Uterus (tissue), 4 donors: ENCODE measurements around the gene CXorf65. TPM values are rescaled to one million over a fixed set of nuclear protein-coding genes. Genes with fewer than 3 reads are reported as not detected.

Experiments used
- DNase-seq, 2 donors: peaks; one replicate each; pipeline ENCODE4 v3.0.0-alpha.2; 2019 to 2020
- H3K27ac ChIP-seq, 2 donors: fragments of 200-600 bp; sonication (generic); 1 replicate in 1 of 2; 2 replicates in 1 of 2; pipeline ENCODE4 v1.5.1; 2016 to 2018
- H3K27me3 ChIP-seq, 2 donors: fragments of 200-600 bp; sonication (generic); one replicate each; pipeline ENCODE4 v1.5.1; 2018 to 2019; ENCODE audit warnings: control low read depth in 1 of 2
- H3K36me3 ChIP-seq, 2 donors: fragments of 200-600 bp; sonication (generic); one replicate each; pipeline ENCODE4 v1.5.1; 2019; ENCODE audit warnings: control low read depth in 1 of 2
- H3K4me1 ChIP-seq, 2 donors: fragments of 200-600 bp; sonication (generic); one replicate each; pipeline ENCODE4 v1.5.1; 2018 to 2019; ENCODE audit warnings: control low read depth in 1 of 2
- H3K4me3 ChIP-seq, 2 donors: fragments of 200-600 bp; sonication (generic); 1 replicate in 1 of 2; 2 replicates in 1 of 2; pipeline ENCODE4 v1.5.1; 2018 to 2019; ENCODE audit warnings: mild to moderate bottlenecking in 1 of 2
- H3K9me3 ChIP-seq, 2 donors: fragments of 200-600 bp; sonication (generic); one replicate each; pipeline ENCODE4 v1.5.1; 2019; ENCODE audit warnings: control low read depth in 1 of 2
- CTCF ChIP-seq, 4 experiments: fragments of 200-600 bp in 2 of 4; fragments of 450-650 bp in 2 of 4; sonication (generic) in 2 of 4; IDR thresholded peaks; one replicate each; pipeline ENCODE4 v1.5.1; 2016 to 2019; ENCODE audit warnings: antibody characterized with exemption in 4 of 4, mild to moderate bottlenecking in 2 of 4, moderate library complexity in 1 of 4
- POLR2A ChIP-seq, 2 donors: fragments of 450-650 bp; IDR thresholded peaks; one replicate each; pipeline ENCODE4 v1.6.1; 2016; ENCODE audit warnings: antibody characterized with exemption in 2 of 2, mild to moderate bottlenecking in 1 of 2, moderate library complexity in 1 of 2
- intact Hi-C: fragments of 100-400 bp; cut with DNase I; formaldehyde crosslinking; loops from one replicate; pipeline ENCODE4 v1.15.1; 2023; ENCODE audit warnings: low total_unique reads
- total RNA-seq, 4 donors: library from RNA; depleted of rRNA in 3 of 4; stranded (reverse); fragments of >200 nt in 3 of 4; gene quantifications; one replicate each; pipeline versions ENCODE4 v1.1.0 to v1.2.4, GENCODE V29; 2014 to 2023
- donor health status: DM: yes; HTN: yes; CAD: no.

Gene CXorf65
- total RNA-seq, 4 donors from 2014 or later, result 1.1 TPM; not detected in 3

- Histone ChIP-seq H3K36me3 (no peaks in the 10 kb centered on the region), H3K27me3 (no peaks in the 10 kb centered on the region), H3K4me3 (no peak overlapping the region), H3K27ac (no peak overlapping the region), H3K4me1 (no peaks in the 10 kb centered on the region), H3K9me3 (no peaks in the 10 kb centered on the region)
- DNase-seq, result no peak
- intact Hi-C loops, result no loop called here
- TF ChIP-seq CTCF (IDR thresholded peaks at IDR 0.05), result no peak
- no peak for TF ChIP-seq POLR2A (IDR thresholded peaks at IDR 0.05)
These were observed 23.7 kb downstream of the CXorf65 start for GRCh38 chrX:71082822-71083221.

- no peaks in the 10 kb centered on the region for H3K9me3 ChIP-seq
These were observed 24.4 kb downstream of the CXorf65 start for GRCh38 chrX:71082124-71082647.

GRCh38 chrX:71081330-71082123 is 25.0 kb downstream of the CXorf65 start:
- H3K9me3 ChIP-seq, result no peaks in the 10 kb centered on the region
- H3K4me3 ChIP-seq, result no peak overlapping the region
- no peak for DNase-seq
- no peak for TF ChIP-seq CTCF (IDR thresholded peaks at IDR 0.05)
- no peak for TF ChIP-seq POLR2A (IDR thresholded peaks at IDR 0.05)
- H3K36me3 ChIP-seq, result no peaks in the 10 kb centered on the region
- H3K27me3 ChIP-seq, result no peaks in the 10 kb centered on the region
- intact Hi-C loops, result no loop called here
- H3K4me1 ChIP-seq, result no peaks in the 10 kb centered on the region
- no peak overlapping the region for H3K27ac ChIP-seq

More at GRCh38 chrX:71082124-71082647, 24.4 kb downstream of the CXorf65 start:
- no peak overlapping the region for H3K27ac ChIP-seq
- intact Hi-C loops, result no loop called here
- no peak for DNase-seq
- H3K4me3 ChIP-seq, result no peak overlapping the region
- TF ChIP-seq CTCF (IDR thresholded peaks at IDR 0.05) (no peak), POLR2A (IDR thresholded peaks at IDR 0.05) (no peak)
- no peaks in the 10 kb centered on the region for H3K27me3 ChIP-seq
- no peaks in the 10 kb centered on the region for H3K4me1 ChIP-seq
- H3K36me3 ChIP-seq, result no peaks in the 10 kb centered on the region

DNA sequence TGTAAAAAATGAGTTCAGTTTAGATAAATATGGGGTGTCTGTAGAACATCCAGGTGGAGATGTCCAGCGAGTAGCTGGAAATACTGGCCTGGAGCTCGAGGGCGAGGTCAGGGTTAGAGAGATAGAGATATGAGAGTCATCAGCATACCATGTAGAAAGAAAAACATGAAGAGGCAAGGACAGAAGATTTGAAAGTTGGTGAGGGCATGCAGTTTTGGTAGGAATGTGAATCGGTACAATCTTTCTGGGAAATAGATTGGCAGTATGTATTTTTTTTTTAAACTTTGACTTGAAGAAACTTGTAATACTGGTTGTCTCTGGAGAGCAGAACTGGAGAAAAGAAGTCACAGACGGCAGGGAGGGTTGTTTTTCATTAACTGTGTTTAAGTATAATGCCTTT is 36.0 kb downstream of the CXorf65 start:
- DNase-seq, result no peak
- H3K4me3 ChIP-seq, result no peak overlapping the region

More for the DNA sequence above, 36.0 kb downstream of the CXorf65 start:
- intact Hi-C loops, result no loop called here
- Histone ChIP-seq H3K4me1 (no peaks in the 10 kb centered on the region), H3K36me3 (no peaks in the 10 kb centered on the region), H3K9me3 (no peaks in the 10 kb centered on the region), H3K27me3 (no peaks in the 10 kb centered on the region), H3K27ac (no peak overlapping the region)
- TF ChIP-seq POLR2A (IDR thresholded peaks at IDR 0.05) (no peak), CTCF (IDR thresholded peaks at IDR 0.05) (no peak)
